Activated T-helper 17 cell treated with anti-CD3 and anti-CD28 coated beads, Interleukin-2, amount 50 U/mL, for 72 hours (primary cell): ENCODE results near the gene IGFBP3. TPM values are rescaled to one million over a fixed set of nuclear protein-coding genes. Genes with fewer than 3 reads are reported as not detected.

ENCODE experiments used
- total RNA-seq, 2 donors: library from RNA; stranded (reverse); gene quantifications; one replicate each; pipeline ENCODE4 v1.2.3, GENCODE V29; 2022

The IGFBP3 gene
- total RNA-seq, 2 donors from 2014 or later, result 2.6 to 3.6 TPM

Other genes starting within 250 kb of the IGFBP3 start
- gene CCDC201, start 48.2 kb downstream of the IGFBP3 start, total RNA-seq, result not detected
- not detected for gene IGFBP1, start 32.8 kb downstream of the IGFBP3 start, total RNA-seq